GM18498 (cell line): ENCODE measurements around the gene PTPRG.
"Not testable (repeated sequence)": the region's sequence is repeated elsewhere in the genome, so short reads cannot be mapped to it uniquely, and the experiment has no call there.

Experiments
- ATAC-seq: cut with Tn5 transposase; IDR thresholded peaks from one replicate; pipeline ENCODE4 v1.9.1; 2021; ENCODE audit warnings: mild to moderate bottlenecking, moderate library complexity; ENCODE audit not compliant: unreplicated experiment

Gene PTPRG

DNA sequence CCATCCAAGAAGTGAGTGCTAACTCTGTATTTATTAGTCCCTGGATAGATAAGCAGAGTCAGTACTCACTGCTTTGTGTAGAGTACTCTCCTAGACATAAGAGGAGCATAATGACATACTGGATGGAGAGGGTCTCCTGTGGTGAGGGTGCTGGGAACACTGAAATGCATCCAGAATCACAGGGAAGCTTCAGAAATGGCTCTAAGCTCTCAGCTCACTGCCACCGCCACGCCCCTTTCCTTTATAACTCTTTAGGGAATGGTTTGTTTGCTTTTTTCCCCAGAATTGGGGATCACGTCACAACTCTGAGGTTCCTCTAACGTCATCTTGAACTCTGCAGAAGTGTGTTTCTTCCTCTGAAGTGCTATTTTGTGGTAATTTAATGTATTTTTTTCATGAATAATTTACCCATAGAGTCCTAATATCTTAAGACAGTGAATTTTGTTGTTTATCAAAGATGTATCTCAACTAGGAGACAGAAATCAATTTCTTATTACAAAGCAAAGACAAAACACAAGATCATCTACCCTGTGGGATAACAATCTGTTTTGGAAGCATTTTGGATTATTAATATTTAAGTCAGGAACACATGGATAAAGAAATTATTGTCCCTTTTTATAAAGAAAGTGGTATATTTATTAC is 154.6 kb downstream of the PTPRG start:
- no peak for ATAC-seq

DNA sequence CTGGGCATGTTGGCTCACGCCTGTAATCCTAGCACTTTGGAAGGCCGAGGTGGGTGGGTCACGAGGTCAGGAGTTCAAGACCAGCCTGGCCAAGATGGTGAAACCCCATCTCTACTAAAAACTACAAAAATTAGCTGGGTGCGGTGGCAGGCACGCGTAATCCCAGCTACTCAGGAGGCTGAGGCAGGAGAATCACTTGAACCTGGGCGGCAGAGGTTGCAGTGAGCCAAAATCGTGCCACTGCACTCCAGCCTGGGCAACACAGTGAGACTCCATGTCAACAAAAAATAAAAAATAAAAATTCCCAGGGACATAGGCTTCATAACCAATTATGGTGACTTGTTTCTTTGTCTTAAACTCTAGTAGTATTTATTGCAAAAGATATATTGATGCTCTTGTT is 155.3 kb downstream of the PTPRG start:
- not testable (repeated sequence) for ATAC-seq

DNA sequence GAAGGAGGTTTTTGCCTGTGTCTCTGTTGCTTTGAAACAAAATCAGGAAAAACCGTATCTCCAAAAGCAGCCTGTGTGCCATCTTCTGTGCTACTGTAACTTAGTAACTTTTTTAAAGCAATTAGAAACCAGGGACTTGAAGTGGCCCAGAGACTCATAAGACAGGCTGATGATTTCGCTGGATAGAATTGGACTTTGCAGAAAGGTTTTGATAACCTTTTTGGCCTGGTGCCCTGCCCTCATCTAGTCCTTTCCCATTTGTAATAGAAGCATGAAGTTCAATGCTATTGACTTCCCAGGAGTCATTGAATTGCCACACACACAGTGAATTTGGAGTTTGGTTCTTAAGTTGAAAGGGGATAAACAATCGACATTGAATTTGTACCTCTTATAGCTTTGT is 157.2 kb downstream of the PTPRG start:
- no peak for ATAC-seq

- ATAC-seq = no peak
These were observed 158.1 kb downstream of the PTPRG start for GRCh38 chr3:61719278-61719977.

DNA sequence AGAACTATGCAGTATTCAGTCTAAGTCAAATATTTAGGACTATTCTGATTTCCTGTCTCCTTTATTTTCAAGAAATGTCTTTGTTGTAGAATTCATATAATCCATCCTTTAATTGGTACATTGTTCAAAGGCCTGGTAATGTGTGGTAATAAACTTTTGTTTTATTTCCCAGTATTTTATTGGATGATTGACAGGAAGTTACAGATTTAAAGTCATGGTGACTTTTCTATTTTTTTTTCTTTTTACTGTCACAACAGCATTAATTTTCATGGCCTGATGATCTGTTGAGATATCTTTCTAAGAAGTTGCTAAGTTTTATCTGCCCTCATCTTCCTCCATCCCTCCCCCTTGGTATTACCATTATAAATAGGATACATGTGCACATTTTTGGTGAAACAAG is 161.7 kb downstream of the PTPRG start:
- no peak for ATAC-seq

DNA sequence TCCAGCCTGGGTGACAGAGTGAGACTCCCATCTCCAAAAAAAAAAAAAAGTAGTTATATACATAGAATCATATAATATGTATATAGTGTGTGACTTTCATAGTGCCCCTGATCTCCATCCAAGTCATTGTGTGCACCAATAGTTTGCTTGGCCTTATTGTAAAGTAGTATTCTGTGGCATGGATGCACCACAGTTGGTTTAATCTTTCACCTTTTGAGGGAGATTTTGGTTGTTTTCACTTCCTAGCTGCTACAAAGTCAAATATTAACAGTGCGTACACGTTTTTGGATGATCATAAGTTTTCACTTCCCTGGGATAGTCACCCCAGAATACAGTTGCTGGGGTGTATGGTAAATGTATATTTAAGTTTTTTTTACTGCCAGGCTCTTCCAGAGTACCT is 162.8 kb downstream of the PTPRG start:
- ATAC-seq = peak; percentile 77

DNA sequence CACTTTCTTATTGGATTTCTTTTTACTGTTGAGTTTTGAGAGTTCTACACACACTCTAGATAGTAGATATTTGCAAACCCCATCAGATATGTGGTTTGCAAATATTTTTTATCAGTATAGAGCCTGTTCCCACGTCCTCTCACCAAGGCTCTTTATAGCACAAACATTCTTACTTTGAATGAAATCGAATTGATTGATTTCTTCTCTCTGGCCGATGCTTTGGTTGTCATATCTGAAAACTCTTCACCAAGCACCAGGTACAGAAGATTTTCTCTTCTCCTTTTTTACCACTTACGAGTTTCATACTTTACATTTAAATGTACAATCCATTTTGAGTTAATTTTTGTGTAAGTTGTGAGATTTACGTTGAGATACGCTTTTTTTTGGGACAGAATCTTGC is 163.4 kb downstream of the PTPRG start:
- ATAC-seq = no peak

DNA sequence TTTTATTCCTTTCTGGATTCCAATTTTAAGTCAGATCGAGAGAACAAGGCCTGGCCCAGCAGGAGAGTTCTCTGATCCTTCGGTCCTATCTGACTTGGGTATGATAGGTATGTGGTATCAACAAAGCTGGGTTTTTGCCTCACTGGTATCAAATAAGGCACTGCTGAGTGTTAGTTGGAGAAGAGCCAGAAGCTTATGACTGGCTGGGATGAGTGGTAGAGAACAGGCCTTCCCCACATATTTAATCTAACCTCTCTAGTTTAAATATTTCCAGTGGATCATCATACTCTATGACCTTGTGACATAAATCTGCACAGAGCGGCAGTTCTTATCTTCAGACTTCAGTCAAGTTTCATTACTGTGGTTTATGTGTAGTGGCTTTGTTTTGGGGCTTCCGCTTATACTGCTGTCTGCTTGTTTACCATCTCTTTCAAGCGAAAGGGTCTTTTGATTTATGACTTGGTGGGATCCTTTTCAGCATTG is 164.5 kb downstream of the PTPRG start:
- no peak for ATAC-seq

DNA sequence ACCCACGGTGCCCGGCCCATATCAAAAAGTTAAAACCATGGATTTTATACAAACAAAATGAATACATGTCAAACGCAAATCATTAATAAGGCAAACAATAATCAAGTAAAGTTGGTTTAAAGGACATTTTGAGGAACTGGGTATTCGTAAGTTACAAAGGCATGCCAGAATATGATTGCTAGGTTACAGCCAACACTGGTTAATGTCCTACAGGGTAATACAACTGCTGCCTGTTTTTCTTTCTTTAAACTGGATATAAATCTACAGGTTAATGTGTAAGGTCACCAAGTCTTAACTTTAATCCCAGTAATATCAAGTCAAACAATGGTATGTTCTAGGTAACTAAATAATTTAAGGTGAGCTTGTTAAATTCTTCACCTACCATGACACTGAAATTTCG is 166.1 kb downstream of the PTPRG start:
- ATAC-seq = no peak

GRCh38 chr3:61729038-61729634 is 167.8 kb downstream of the PTPRG start:
- ATAC-seq = no peak

GRCh38 chr3:61730056-61730455 is 168.7 kb downstream of the PTPRG start:
- no peak for ATAC-seq

DNA sequence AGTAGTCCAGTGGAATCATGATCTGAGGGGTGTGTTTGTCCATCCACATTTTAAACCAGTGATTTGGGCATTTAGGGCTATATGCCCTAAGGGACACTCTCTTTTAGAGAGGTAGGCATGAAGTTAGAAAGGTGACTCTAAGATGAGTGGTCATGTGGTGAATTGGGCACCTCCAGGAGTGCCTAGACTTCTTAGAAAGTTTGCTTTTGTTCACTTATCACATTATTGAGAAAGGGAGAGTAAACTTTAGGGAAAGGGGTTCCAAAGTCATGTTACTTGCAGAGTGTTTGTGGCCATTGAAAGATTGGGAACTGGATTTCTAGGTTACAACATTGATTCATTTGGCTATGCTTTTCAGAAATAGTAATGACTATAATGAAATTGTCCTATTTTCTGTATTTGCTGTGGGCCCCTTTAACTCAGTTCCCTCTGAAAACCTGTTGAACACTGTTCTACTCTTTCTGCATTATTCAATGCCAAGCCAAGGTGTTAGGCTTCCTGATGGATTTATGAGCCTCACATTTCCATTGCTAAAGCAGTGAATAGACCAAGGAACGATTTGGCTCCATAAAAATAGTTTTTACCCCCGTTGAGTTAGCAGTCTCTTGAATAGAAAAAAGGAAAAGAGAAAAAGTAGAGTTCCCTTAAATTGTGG is 169.3 kb downstream of the PTPRG start:
- no peak for ATAC-seq

- ATAC-seq = no peak
These were observed 171.6 kb downstream of the PTPRG start for GRCh38 chr3:61733000-61733399.

- no peak for ATAC-seq
These were observed 172.5 kb downstream of the PTPRG start for GRCh38 chr3:61733876-61734275.

DNA sequence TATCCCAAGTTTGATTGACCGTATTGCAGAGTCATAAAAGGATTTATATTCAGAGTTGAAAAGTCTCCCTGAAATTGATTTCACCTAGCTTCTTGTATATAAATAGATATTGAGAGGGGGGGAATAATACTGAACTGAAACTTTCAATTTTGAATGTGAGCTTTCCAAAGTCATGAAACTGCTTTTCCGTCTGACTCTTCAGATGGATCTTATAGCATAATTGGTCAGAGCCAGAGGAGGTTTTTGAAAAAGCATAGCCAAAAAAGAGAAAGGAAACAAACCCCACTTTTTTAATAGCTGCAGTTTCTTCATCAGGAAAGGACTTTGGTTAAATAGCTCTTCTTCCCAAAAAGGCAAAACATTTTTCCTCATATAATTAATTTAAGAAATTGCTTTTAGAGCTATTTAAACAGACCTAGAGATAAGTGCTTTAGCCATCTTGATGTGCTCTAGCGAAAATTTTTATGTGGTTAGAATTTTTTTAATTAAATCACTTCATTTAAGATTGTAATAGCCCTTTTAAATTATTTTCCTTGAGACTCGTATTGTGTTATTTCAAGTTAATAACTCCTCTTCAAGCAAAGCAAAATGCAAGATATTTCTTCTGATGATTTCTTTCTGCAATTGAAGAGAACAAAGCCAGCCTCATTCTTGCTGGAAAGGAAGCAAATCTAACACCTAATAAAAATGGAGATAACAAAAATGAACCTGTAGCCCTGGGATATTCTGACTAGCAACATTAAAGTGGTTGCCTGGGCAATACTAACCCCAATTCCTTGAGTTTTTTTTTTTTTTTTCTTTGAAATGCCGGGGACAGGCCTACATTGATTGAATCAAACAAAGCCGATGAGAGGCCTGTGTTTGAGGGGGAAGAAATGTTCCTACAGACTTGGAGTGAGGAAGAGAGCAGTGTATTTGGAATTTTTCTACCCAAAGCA is 173.6 kb downstream of the PTPRG start:
- ATAC-seq = no peak

GRCh38 chr3:61736506-61736905 is 175.1 kb downstream of the PTPRG start:
- no peak for ATAC-seq

GRCh38 chr3:61739640-61740039 is 178.3 kb downstream of the PTPRG start:
- no peak for ATAC-seq

GRCh38 chr3:61740494-61740893 is 179.1 kb downstream of the PTPRG start:
- ATAC-seq = no peak

- ATAC-seq = no peak
These were observed 180.2 kb downstream of the PTPRG start for GRCh38 chr3:61741551-61741950.

GRCh38 chr3:61742006-61742405 is 180.6 kb downstream of the PTPRG start:
- ATAC-seq = no peak

DNA sequence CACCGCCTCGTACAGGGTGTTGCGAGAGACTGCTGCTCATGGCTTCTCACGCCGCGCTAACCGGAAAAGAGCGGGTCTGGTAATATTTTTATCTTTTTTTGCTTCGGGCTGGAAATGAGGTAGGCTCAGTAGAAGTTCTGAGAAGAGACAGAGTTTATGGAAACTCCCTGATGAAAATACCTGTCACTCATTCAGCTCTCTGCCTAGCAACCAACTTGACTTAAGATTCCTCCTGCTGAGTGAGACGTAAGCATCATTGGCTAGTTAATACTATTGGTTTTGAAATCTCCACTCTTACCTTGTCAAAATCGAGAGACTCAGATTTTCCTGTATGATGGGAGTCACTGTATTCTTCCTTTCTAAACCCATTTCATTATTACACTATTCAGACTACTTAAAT is 181.7 kb downstream of the PTPRG start:
- ATAC-seq = no peak
